ENCODE results near the gene HBEGF. TPM values are rescaled to one million over a fixed set of nuclear protein-coding genes. Genes with fewer than 3 reads are reported as not detected.

The HBEGF gene
- total RNA-seq, 1 donor from 2014 or later: 2.4 TPM

- H3K36me3 Mint-ChIP-seq: peaks cover 5% of the 10 kb centered on the region
- Histone ChIP-seq H3K4me3 (no peak overlapping the region), H3K4me1 (peaks cover 13% of the 10 kb centered on the region), H3F3A (ENCODE audit: low read depth) (no peaks in the 10 kb centered on the region), H3K27me3 (no peaks in the 10 kb centered on the region), H3K27ac (no peak overlapping the region), H3K36me3 (no peaks in the 10 kb centered on the region), H3K79me2 (ENCODE audit: low read depth) (peaks cover 38% of the 10 kb centered on the region), H4K20me1 (ENCODE audit: low read depth) (no peaks in the 10 kb centered on the region), H3K9ac (no peak overlapping the region), H3K4me2 (peak overlapping the region; percentile 98), H3K9me3 (ENCODE audit: low read depth) (no peaks in the 10 kb centered on the region), H2AFZ (replicated peaks) (no peak overlapping the region)
- no peak for DNase-seq (ENCODE audit: low spot score)
- H3K27ac Mint-ChIP-seq: no peak overlapping the region
- peaks cover 4% of the 10 kb centered on the region for H3K27me3 Mint-ChIP-seq (ENCODE audit: insufficient read depth, low read depth)
- H3K9me3 Mint-ChIP-seq: no peaks in the 10 kb centered on the region
- H3K4me1 Mint-ChIP-seq: peaks cover 17% of the 10 kb centered on the region
- TF ChIP-seq CTCF (IDR thresholded peaks at IDR 0.05) (no peak), EZH2 (IDR thresholded peaks at IDR 0.05) (no peak), EZH2phosphoT487 (IDR thresholded peaks at IDR 0.05) (no peak)
- H3K4me3 Mint-ChIP-seq: peak overlapping the region; percentile 52
Measured at GRCh38 chr5:140303966-140304365, 42.4 kb downstream of the HBEGF start.

- peaks cover 17% of the 10 kb centered on the region for H3K4me1 Mint-ChIP-seq
- peak within 1 kb of the TSS; percentile 88 for H3K27ac ChIP-seq
- no peaks in the 10 kb centered on the region for H3K27me3 ChIP-seq
- H3K36me3 ChIP-seq: no peaks in the 10 kb centered on the region
- TF ChIP-seq EZH2 (IDR thresholded peaks at IDR 0.05): peak; percentile 10
- TF ChIP-seq EZH2phosphoT487 (IDR thresholded peaks at IDR 0.05): no peak
- no peaks in the 10 kb centered on the region for H3K9me3 Mint-ChIP-seq
- peak within 1 kb of the TSS; percentile 100 for H3K4me3 Mint-ChIP-seq
- no peaks in the 10 kb centered on the region for H4K20me1 ChIP-seq (ENCODE audit: low read depth)
- H3K4me1 ChIP-seq: peaks cover 13% of the 10 kb centered on the region
- H3K79me2 ChIP-seq (ENCODE audit: low read depth): peaks cover 48% of the 10 kb centered on the region
- H3K4me3 ChIP-seq: peak within 1 kb of the TSS; percentile 89
- peak within 1 kb of the TSS; percentile 99 for H3K27ac Mint-ChIP-seq
- peaks cover 2% of the 10 kb centered on the region for H3K27me3 Mint-ChIP-seq (ENCODE audit: insufficient read depth, low read depth)
- H3K9me3 ChIP-seq (ENCODE audit: low read depth): no peaks in the 10 kb centered on the region
- peak within 1 kb of the TSS; percentile 99 for H2AFZ ChIP-seq (replicated peaks)
- peak within 1 kb of the TSS; percentile 98 for H3K4me2 ChIP-seq
- H3K9ac ChIP-seq: peak within 1 kb of the TSS; percentile 95
- peak; percentile 99 for DNase-seq (ENCODE audit: low spot score)
- H3F3A ChIP-seq (ENCODE audit: low read depth): no peaks in the 10 kb centered on the region
- H3K36me3 Mint-ChIP-seq: peaks cover 6% of the 10 kb centered on the region
Measured at GRCh38 chr5:140302786-140303639, 43.4 kb downstream of the HBEGF start, which contains the start of gene PFDN1. Gene PFDN1 (minus strand): TSS chr5:140303101. CDS start chr5:140303073, 28 bp downstream.

- no peaks in the 10 kb centered on the region for H3K27me3 ChIP-seq
- Mint-ChIP-seq H3K4me3 (peak overlapping the region; percentile 100), H3K27ac (no peak overlapping the region), H3K4me1 (peaks cover 21% of the 10 kb centered on the region), H3K9me3 (no peaks in the 10 kb centered on the region), H3K27me3 (ENCODE audit: insufficient read depth, low read depth) (peaks cover 2% of the 10 kb centered on the region), H3K36me3 (peaks cover 6% of the 10 kb centered on the region)
- peaks cover 16% of the 10 kb centered on the region for H4K20me1 ChIP-seq (ENCODE audit: low read depth)
- peak overlapping the region; percentile 89 for H3K4me3 ChIP-seq
- H3K4me1 ChIP-seq: peaks cover 13% of the 10 kb centered on the region
- H3K79me2 ChIP-seq (ENCODE audit: low read depth): peaks cover 67% of the 10 kb centered on the region
- no peak overlapping the region for H2AFZ ChIP-seq (replicated peaks)
- no peak for TF ChIP-seq EZH2phosphoT487 (IDR thresholded peaks at IDR 0.05)
- no peak for TF ChIP-seq CTCF (IDR thresholded peaks at IDR 0.05)
- no peak for TF ChIP-seq EZH2 (IDR thresholded peaks at IDR 0.05)
- no peak overlapping the region for H3K9ac ChIP-seq
- no peaks in the 10 kb centered on the region for H3F3A ChIP-seq (ENCODE audit: low read depth)
- no peak for DNase-seq (ENCODE audit: low spot score)
- H3K36me3 ChIP-seq: no peaks in the 10 kb centered on the region
- H3K9me3 ChIP-seq (ENCODE audit: low read depth): no peaks in the 10 kb centered on the region
- peak overlapping the region; percentile 98 for H3K4me2 ChIP-seq
- H3K27ac ChIP-seq: no peak overlapping the region
Measured at GRCh38 chr5:140301136-140301535, 45.3 kb downstream of the HBEGF start.

GRCh38 chr5:140299056-140299455, 47.3 kb downstream of the HBEGF start:
- Histone ChIP-seq H3K27me3 (no peaks in the 10 kb centered on the region), H3F3A (ENCODE audit: low read depth) (no peaks in the 10 kb centered on the region), H3K9ac (no peak overlapping the region), H3K4me3 (no peak overlapping the region), H3K79me2 (ENCODE audit: low read depth) (peaks cover 87% of the 10 kb centered on the region), H4K20me1 (ENCODE audit: low read depth) (peaks cover 32% of the 10 kb centered on the region), H3K9me3 (ENCODE audit: low read depth) (no peaks in the 10 kb centered on the region), H3K4me2 (no peak overlapping the region), H3K27ac (no peak overlapping the region), H3K36me3 (no peaks in the 10 kb centered on the region), H2AFZ (replicated peaks) (no peak overlapping the region), H3K4me1 (peaks cover 13% of the 10 kb centered on the region)
- Mint-ChIP-seq H3K36me3 (peaks cover 6% of the 10 kb centered on the region), H3K4me3 (no peak overlapping the region), H3K9me3 (no peaks in the 10 kb centered on the region), H3K27me3 (ENCODE audit: insufficient read depth, low read depth) (no peaks in the 10 kb centered on the region), H3K27ac (no peak overlapping the region), H3K4me1 (peaks cover 21% of the 10 kb centered on the region)
- DNase-seq (ENCODE audit: low spot score): no peak
- no peak for TF ChIP-seq EZH2 (IDR thresholded peaks at IDR 0.05)
- no peak for TF ChIP-seq EZH2phosphoT487 (IDR thresholded peaks at IDR 0.05)
- TF ChIP-seq CTCF (IDR thresholded peaks at IDR 0.05): no peak
